ENCODE results near the gene ERC1.
"Not testable (repeated sequence)": the region's sequence is repeated elsewhere in the genome, so short reads cannot be mapped to it uniquely, and the experiment has no call there.

Gene ERC1

GRCh38 chr12:1338483-1339177, 347.6 kb downstream of the ERC1 start:
- DNase-seq = no peak

- not testable (repeated sequence) for DNase-seq
Measured at GRCh38 chr12:1339178-1339541, 348.1 kb downstream of the ERC1 start.

- no peak for DNase-seq
Measured at GRCh38 chr12:1339618-1340319, 348.7 kb downstream of the ERC1 start.

- not testable (repeated sequence) for DNase-seq
Measured at GRCh38 chr12:1341270-1341669, 350.2 kb downstream of the ERC1 start.

- DNase-seq = no peak
Measured at GRCh38 chr12:1343422-1343821, 352.4 kb downstream of the ERC1 start.

- DNase-seq = no peak
Measured at GRCh38 chr12:1344245-1344644, 353.2 kb downstream of the ERC1 start.

- no peak for DNase-seq
Measured at GRCh38 chr12:1346126-1346525, 355.1 kb downstream of the ERC1 start.

GRCh38 chr12:1347294-1347693, 356.3 kb downstream of the ERC1 start:
- DNase-seq = no peak

- DNase-seq = no peak
Measured at GRCh38 chr12:1348606-1349005, 357.6 kb downstream of the ERC1 start.

- no peak for DNase-seq
Measured at GRCh38 chr12:1350055-1350933, 359.3 kb downstream of the ERC1 start.

GRCh38 chr12:1350934-1351240, 359.9 kb downstream of the ERC1 start:
- DNase-seq = no peak

- no peak for DNase-seq
Measured at GRCh38 chr12:1351926-1352325, 360.9 kb downstream of the ERC1 start.

- no peak for DNase-seq
Measured at GRCh38 chr12:1353451-1353850, 362.4 kb downstream of the ERC1 start.

GRCh38 chr12:1355396-1355795, 364.4 kb downstream of the ERC1 start:
- no peak for DNase-seq

GRCh38 chr12:1355871-1356270, 364.8 kb downstream of the ERC1 start:
- not testable (repeated sequence) for DNase-seq

GRCh38 chr12:1356285-1356684, 365.3 kb downstream of the ERC1 start:
- no peak for DNase-seq

GRCh38 chr12:1357171-1357570, 366.1 kb downstream of the ERC1 start:
- no peak for DNase-seq

GRCh38 chr12:1357711-1358110, 366.7 kb downstream of the ERC1 start:
- DNase-seq = no peak

- DNase-seq = no peak
Measured at GRCh38 chr12:1360441-1361210, 369.6 kb downstream of the ERC1 start.

GRCh38 chr12:1362143-1362662, 371.2 kb downstream of the ERC1 start:
- DNase-seq = no peak

- no peak for DNase-seq
Measured at GRCh38 chr12:1365703-1366102, 374.7 kb downstream of the ERC1 start.

GRCh38 chr12:1367331-1368291, 376.6 kb downstream of the ERC1 start:
- no peak for DNase-seq
